Measurements from ENCODE around the gene MOCS2. TPM values are rescaled to one million over a fixed set of nuclear protein-coding genes. Genes with fewer than 3 reads are reported as not detected.

MOCS2 gene
- polyA plus RNA-seq, 4 donors: 43.0 to 114 (median 65.9) TPM

DNA sequence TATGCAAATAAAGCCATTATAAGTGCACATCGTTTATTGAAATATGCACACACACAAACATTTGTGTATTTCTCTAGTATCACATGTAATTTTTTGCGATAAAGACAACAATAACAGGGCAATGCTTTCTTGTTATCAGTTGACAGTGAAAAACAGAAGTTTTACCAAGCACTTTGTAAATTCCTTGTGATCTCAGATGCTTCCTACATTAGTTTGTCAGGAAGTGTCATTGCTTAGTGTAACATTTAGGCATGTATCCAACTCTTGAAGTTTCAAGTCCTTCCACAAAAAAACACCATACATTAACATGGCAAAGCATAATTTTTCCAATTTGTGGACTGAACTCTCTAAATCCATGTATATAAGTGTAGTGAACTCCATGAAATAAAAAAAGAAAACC is 46.4 kb downstream of the MOCS2 start:
- Histone ChIP-seq H3K27me3 (ENCODE audit: control insufficient read depth in 3 of 3, insufficient read depth in 3 of 3, low read length in 3 of 3) (no peaks in the 10 kb centered on the region), H3K4me1 (ENCODE audit: control insufficient read depth in 3 of 3, insufficient read depth in 2 of 3, low read depth in 1 of 3, low read length in 2 of 3) (no peaks in the 10 kb centered on the region), H3K9me3 (ENCODE audit: control insufficient read depth in 2 of 2, insufficient read depth in 1 of 2, low read depth in 1 of 2, low read length in 1 of 2) (no peaks in the 10 kb centered on the region), H3K4me3 (ENCODE audit: low read depth in 1 of 3, low read length in 3 of 3) (no peak overlapping the region), H3K36me3 (ENCODE audit: control insufficient read depth in 3 of 3, insufficient read depth in 2 of 3, low read depth in 1 of 3, low read length in 3 of 3) (peaks cover 4 to 17% (median 12%) of the 10 kb centered on the region in 3 donors), H3K27ac (ENCODE audit: low read depth in 1 of 3, low read length in 2 of 3) (no peak overlapping the region)
- WGBS, 3 donors: 74 to 90% (median 81%) methylated on average over 2 of the region's 2 CpGs
- DNase-seq (no peak), FAIRE-seq (no peak)

- no peak overlapping the region for H3K4me3 ChIP-seq (ENCODE audit: low read depth in 1 of 3, low read length in 3 of 3)
- DNase-seq (no peak), FAIRE-seq (no peak)
- no peak overlapping the region for H3K27ac ChIP-seq (ENCODE audit: low read depth in 1 of 3, low read length in 2 of 3)
- H3K4me1 ChIP-seq (ENCODE audit: control insufficient read depth in 3 of 3, insufficient read depth in 2 of 3, low read depth in 1 of 3, low read length in 2 of 3): no peaks in the 10 kb centered on the region
- peaks cover 0 to 16% (median 10%) of the 10 kb centered on the region in 3 donors for H3K36me3 ChIP-seq (ENCODE audit: control insufficient read depth in 3 of 3, insufficient read depth in 2 of 3, low read depth in 1 of 3, low read length in 3 of 3)
- WGBS, 3 donors: 90 to 96% (median 94%) methylated on average over 5 of the region's 5 CpGs
- no peaks in the 10 kb centered on the region for H3K27me3 ChIP-seq (ENCODE audit: control insufficient read depth in 3 of 3, insufficient read depth in 3 of 3, low read length in 3 of 3)
- no peaks in the 10 kb centered on the region for H3K9me3 ChIP-seq (ENCODE audit: control insufficient read depth in 2 of 2, insufficient read depth in 1 of 2, low read depth in 1 of 2, low read length in 1 of 2)
These were observed 50.3 kb downstream of the MOCS2 start for GRCh38 chr5:53059281-53059680.

DNA sequence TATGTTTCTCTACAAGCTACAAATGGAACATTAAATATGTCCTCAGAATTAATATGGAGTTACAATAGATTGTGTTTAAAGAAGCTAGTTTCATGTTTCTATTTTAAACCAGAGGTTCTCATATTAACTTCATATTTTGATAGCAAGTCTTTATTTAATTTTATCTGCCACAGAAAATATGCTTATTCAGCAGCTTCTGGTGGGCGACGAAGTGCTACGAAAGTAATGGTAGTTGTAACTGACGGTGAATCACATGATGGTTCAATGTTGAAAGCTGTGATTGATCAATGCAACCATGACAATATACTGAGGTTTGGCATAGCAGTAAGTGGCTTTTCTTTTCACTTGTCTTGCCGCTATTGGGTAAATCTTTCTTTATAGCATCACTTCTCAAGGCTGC is 54.2 kb downstream of the MOCS2 start:
- no peaks in the 10 kb centered on the region for H3K9me3 ChIP-seq (ENCODE audit: control insufficient read depth in 2 of 2, insufficient read depth in 1 of 2, low read depth in 1 of 2, low read length in 1 of 2)
- FAIRE-seq: no peak
- DNase-seq: no peak
- H3K4me1 ChIP-seq (ENCODE audit: control insufficient read depth in 3 of 3, insufficient read depth in 2 of 3, low read depth in 1 of 3, low read length in 2 of 3): no peaks in the 10 kb centered on the region
- WGBS, 3 donors: 80 to 87% (median 86%) methylated on average over 5 of the region's 5 CpGs
- peaks cover 2 to 16% (median 4%) of the 10 kb centered on the region in 3 donors for H3K36me3 ChIP-seq (ENCODE audit: control insufficient read depth in 3 of 3, insufficient read depth in 2 of 3, low read depth in 1 of 3, low read length in 3 of 3)
- no peak overlapping the region for H3K27ac ChIP-seq (ENCODE audit: low read depth in 1 of 3, low read length in 2 of 3)
- H3K4me3 ChIP-seq (ENCODE audit: low read depth in 1 of 3, low read length in 3 of 3): no peak overlapping the region
- H3K27me3 ChIP-seq (ENCODE audit: control insufficient read depth in 3 of 3, insufficient read depth in 3 of 3, low read length in 3 of 3): no peaks in the 10 kb centered on the region

GRCh38 chr5:53053364-53053763 is 56.2 kb downstream of the MOCS2 start:
- Histone ChIP-seq H3K4me3 (ENCODE audit: low read depth in 1 of 3, low read length in 3 of 3) (no peak overlapping the region), H3K9me3 (ENCODE audit: control insufficient read depth in 2 of 2, insufficient read depth in 1 of 2, low read depth in 1 of 2, low read length in 1 of 2) (no peaks in the 10 kb centered on the region), H3K36me3 (ENCODE audit: control insufficient read depth in 3 of 3, insufficient read depth in 2 of 3, low read depth in 1 of 3, low read length in 3 of 3) (peaks cover 0 to 13% (median 4%) of the 10 kb centered on the region in 3 donors), H3K27ac (ENCODE audit: low read depth in 1 of 3, low read length in 2 of 3) (no peak overlapping the region), H3K27me3 (ENCODE audit: control insufficient read depth in 3 of 3, insufficient read depth in 3 of 3, low read length in 3 of 3) (no peaks in the 10 kb centered on the region), H3K4me1 (ENCODE audit: control insufficient read depth in 3 of 3, insufficient read depth in 2 of 3, low read depth in 1 of 3, low read length in 2 of 3) (no peaks in the 10 kb centered on the region)
- FAIRE-seq (no peak), DNase-seq (no peak)
- 93 to 100% (median 97%) methylated on average over 4 of the region's 4 CpGs for WGBS, 3 donors

- Histone ChIP-seq H3K27me3 (ENCODE audit: control insufficient read depth in 3 of 3, insufficient read depth in 3 of 3, low read length in 3 of 3) (no peaks in the 10 kb centered on the region), H3K9me3 (ENCODE audit: control insufficient read depth in 2 of 2, insufficient read depth in 1 of 2, low read depth in 1 of 2, low read length in 1 of 2) (no peaks in the 10 kb centered on the region), H3K4me3 (ENCODE audit: low read depth in 1 of 3, low read length in 3 of 3) (no peak overlapping the region), H3K36me3 (ENCODE audit: control insufficient read depth in 3 of 3, insufficient read depth in 2 of 3, low read depth in 1 of 3, low read length in 3 of 3) (peaks cover 0 to 9% (median 4%) of the 10 kb centered on the region in 3 donors), H3K27ac (ENCODE audit: low read depth in 1 of 3, low read length in 2 of 3) (no peak overlapping the region), H3K4me1 (ENCODE audit: control insufficient read depth in 3 of 3, insufficient read depth in 2 of 3, low read depth in 1 of 3, low read length in 2 of 3) (no peaks in the 10 kb centered on the region)
- FAIRE-seq: no peak
- DNase-seq: no peak
- WGBS, 3 donors: 86 to 92% (median 92%) methylated on average over 2 of the region's 2 CpGs
These were observed 57.1 kb downstream of the MOCS2 start for GRCh38 chr5:53052499-53052898.

DNA sequence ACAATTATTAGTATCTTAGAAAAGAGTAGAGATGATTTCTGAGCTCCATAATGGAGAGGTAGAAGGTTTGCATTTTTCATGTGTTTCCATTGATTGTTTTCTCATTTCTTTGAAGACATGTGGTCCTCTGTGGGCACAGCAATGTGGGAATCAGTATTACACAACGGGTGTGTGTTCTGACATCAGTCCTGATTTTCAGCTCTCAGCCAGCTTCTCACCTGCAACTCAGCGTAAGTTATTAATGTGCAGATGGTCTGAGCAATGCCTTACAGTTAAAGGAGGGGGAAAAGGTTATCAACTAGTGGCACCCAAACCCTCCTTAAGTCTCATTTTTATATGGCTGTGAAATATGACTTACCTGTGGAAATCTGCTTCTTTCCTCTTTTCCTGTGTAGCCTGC is 61.3 kb downstream of the MOCS2 start:
- WGBS, 3 donors: 83 to 89% (median 88%) methylated on average over 2 of the region's 2 CpGs
- no peak for DNase-seq
- peaks cover 0 to 8% (median 2%) of the 10 kb centered on the region in 3 donors for H3K36me3 ChIP-seq (ENCODE audit: control insufficient read depth in 3 of 3, insufficient read depth in 2 of 3, low read depth in 1 of 3, low read length in 3 of 3)

More for the DNA sequence above, 61.3 kb downstream of the MOCS2 start:
- H3K4me1 ChIP-seq (ENCODE audit: control insufficient read depth in 3 of 3, insufficient read depth in 2 of 3, low read depth in 1 of 3, low read length in 2 of 3): no peaks in the 10 kb centered on the region
- no peak for FAIRE-seq
- no peaks in the 10 kb centered on the region for H3K9me3 ChIP-seq (ENCODE audit: control insufficient read depth in 2 of 2, insufficient read depth in 1 of 2, low read depth in 1 of 2, low read length in 1 of 2)
- H3K27ac ChIP-seq (ENCODE audit: low read depth in 1 of 3, low read length in 2 of 3): no peak overlapping the region
- no peak overlapping the region for H3K4me3 ChIP-seq (ENCODE audit: low read depth in 1 of 3, low read length in 3 of 3)
- H3K27me3 ChIP-seq (ENCODE audit: control insufficient read depth in 3 of 3, insufficient read depth in 3 of 3, low read length in 3 of 3): no peaks in the 10 kb centered on the region

Other genes starting within 250 kb of the MOCS2 start
- gene ITGA2, start 120.4 kb downstream of the MOCS2 start, polyA plus RNA-seq: 10 to 100 TPM in 1 of 4 donors, 1 to 10 TPM in 3; 1.8 to 15.2 (median 5.9) TPM

All from small intestine (tissue), 7 donors.